HepG2 (cell line): ENCODE data around the gene MAPK8IP1. TPM values are rescaled to one million over a fixed set of nuclear protein-coding genes. Genes with fewer than 3 reads are reported as not detected.

ENCODE experiments used
- ATAC-seq: fragments of 200-7000 bp; cut with Tn5 transposase; 3 replicates; pipeline ENCODE4 v1.9.1; 2020; ENCODE audit warnings: mild to moderate bottlenecking, moderate library complexity
- BruUV-seq: library from RNA; stranded (reverse); fragments of 400-500 nt; replicated peaks from 2 replicates; lab custom pipeline; 2021; lab: Mats Ljungman, UMichigan
- CTCF ChIA-PET: fragments of 300-600 bp; formaldehyde crosslinking; extraction: SDS; loops from one replicate; lab custom pipeline; 2021; ENCODE audit warnings: low total read pairs, inconsistent platforms, low intra/inter-chr PET ratio; lab: Yijun Ruan, JAX
- POLR2A ChIA-PET: fragments of 350-600 bp; sonication (Branson Sonifier 250); formaldehyde crosslinking; loops from one replicate; lab custom pipeline; 2020; ENCODE audit warnings: antibody characterized with exemption, inconsistent platforms; lab: Yijun Ruan, JAX
- DNase-seq: peaks from one replicate; pipeline ENCODE4 v3.0.0-alpha.2; 2015; ENCODE audit warnings: low spot score
- FAIRE-seq: peaks from 3 replicates; lab custom pipeline; 2011; peaks lifted over from hg19 to GRCh38; lab: Jason Lieb, UNC
- H2AFZ ChIP-seq: one replicate; pipeline ENCODE4 v1.6.1; 2011; ENCODE audit warnings: low read length, inconsistent platforms
- H3K27ac ChIP-seq: fragments of 300-600 bp; 3 replicates; pipeline ENCODE4 v1.8.0; 2011; ENCODE audit warnings: mixed run types, mild to moderate bottlenecking, mixed read lengths, low read length, inconsistent platforms; ENCODE audit not compliant: insufficient read depth; ENCODE audit errors: extremely low read length
- H3K27me3 ChIP-seq, 2 experiments: fragments of 200-600 bp in 1 of 2; 2 replicates in 1 of 2; 3 replicates in 1 of 2; pipeline versions ENCODE4 v1.6.0 to v1.8.0; 2011; ENCODE audit warnings: low read length in 2 of 2, mild to moderate bottlenecking in 2 of 2, moderate library complexity in 2 of 2, inconsistent platforms in 1 of 2; ENCODE audit not compliant: insufficient read depth in 2 of 2, control insufficient read depth in 1 of 2
- H3K36me3 ChIP-seq, 2 experiments: fragments of 200-600 bp in 1 of 2; replicated peaks in 1 of 2; 2 replicates in 1 of 2; 3 replicates in 1 of 2; pipeline versions ENCODE4 v1.5.1 to v1.8.0; 2011; ENCODE audit warnings: low read length in 2 of 2, inconsistent platforms in 1 of 2; ENCODE audit not compliant: insufficient read depth in 2 of 2, control insufficient read depth in 1 of 2
- H3K4me1 ChIP-seq: 2 replicates; pipeline ENCODE4 v1.5.1; 2012; ENCODE audit warnings: low read length, inconsistent platforms; ENCODE audit not compliant: insufficient read depth
- H3K4me2 ChIP-seq: 2 replicates; pipeline ENCODE4 v1.6.0; 2011; ENCODE audit warnings: low read depth, low read length, inconsistent platforms
- H3K4me3 ChIP-seq, 3 experiments: fragments of 200-600 bp in 1 of 3; sonication (generic), shearing (Covaris generic) in 1 of 3; replicated peaks in 1 of 3; 2 replicates each; pipeline ENCODE4 v1.5.1; 2011 to 2016; ENCODE audit warnings: low read length in 3 of 3, inconsistent platforms in 2 of 3, low read depth in 2 of 3, mild to moderate bottlenecking in 2 of 3, control low read depth in 1 of 3, mixed read lengths in 1 of 3; ENCODE audit not compliant: insufficient read depth in 1 of 3
- H3K79me2 ChIP-seq: one replicate; pipeline ENCODE4 v1.6.1; 2011; ENCODE audit warnings: low read length, inconsistent platforms; ENCODE audit not compliant: insufficient read depth
- H3K9ac ChIP-seq: 2 replicates; pipeline ENCODE4 v1.6.0; 2011; ENCODE audit warnings: mild to moderate bottlenecking, low read depth, low read length, inconsistent platforms; ENCODE audit not compliant: insufficient read depth
- H3K9me3 ChIP-seq: 2 replicates; pipeline ENCODE4 v1.5.1; 2012; ENCODE audit warnings: mild to moderate bottlenecking, low read length
- H4K20me1 ChIP-seq: 2 replicates; pipeline ENCODE4 v1.6.0; 2011; ENCODE audit warnings: inconsistent platforms, mild to moderate bottlenecking, low read length, moderate library complexity; ENCODE audit not compliant: insufficient read depth
- EEA1 ChIP-seq: sonication (generic); formaldehyde crosslinking; IDR thresholded peaks from 2 replicates; pipeline ENCODE4 v1.5.1; 2020; ENCODE audit warnings: mild to moderate bottlenecking, missing genetic modification reagents, borderline replicate concordance
- ELF3 ChIP-seq: IDR thresholded peaks from 2 replicates; pipeline ENCODE4 v1.6.1; 2016; ENCODE audit warnings: missing genetic modification reagents, missing compliant biosample characterization
- ETV5 ChIP-seq: IDR thresholded peaks from 2 replicates; pipeline ENCODE4 v1.6.1; 2018; ENCODE audit warnings: missing biosample characterization, missing genetic modification reagents, inconsistent platforms, borderline replicate concordance
- HOXD1 ChIP-seq: sonication (generic); formaldehyde crosslinking; IDR thresholded peaks from 2 replicates; pipeline ENCODE4 v1.5.0; 2020; ENCODE audit warnings: missing genetic modification reagents
- ISL2 ChIP-seq: sonication (generic); formaldehyde crosslinking; IDR thresholded peaks from 2 replicates; pipeline ENCODE4 v1.5.0; 2020; ENCODE audit warnings: missing genetic modification reagents
- JARID2 ChIP-seq: sonication (generic); formaldehyde crosslinking; IDR thresholded peaks from 2 replicates; pipeline ENCODE4 v1.8.1; 2023; ENCODE audit warnings: missing genetic modification reagents, inconsistent platforms; ENCODE audit not compliant: insufficient replicate concordance
- KDM5A ChIP-seq: fragments of 200-600 bp; sonication (generic); IDR thresholded peaks from 2 replicates; pipeline ENCODE4 v1.7.0; 2018; ENCODE audit warnings: antibody characterized with exemption, mild to moderate bottlenecking, low read length, borderline replicate concordance
- KIAA2018 ChIP-seq: sonication (generic); formaldehyde crosslinking; IDR thresholded peaks from 2 replicates; pipeline ENCODE4 v1.5.0; 2020; ENCODE audit warnings: mild to moderate bottlenecking, missing genetic modification reagents, borderline replicate concordance
- LCORL ChIP-seq, 2 experiments: fragments of 450-650 bp in 1 of 2; sonication (generic) in 1 of 2; formaldehyde crosslinking in 1 of 2; IDR thresholded peaks; 2 replicates each; pipeline versions ENCODE4 v1.5.0 to v1.6.1; 2017 to 2020; ENCODE audit warnings: antibody characterized with exemption in 1 of 2, missing genetic modification reagents in 1 of 2
- NR2F2 ChIP-seq: IDR thresholded peaks from 2 replicates; pipeline ENCODE4 v1.6.1; 2012; ENCODE audit warnings: low read depth, inconsistent platforms, borderline replicate concordance
- PITX1 ChIP-seq: sonication (generic); formaldehyde crosslinking; IDR thresholded peaks from 2 replicates; pipeline ENCODE4 v1.5.1; 2020; ENCODE audit warnings: mild to moderate bottlenecking, missing genetic modification reagents
- RAD51 ChIP-seq: fragments of 450-650 bp; IDR thresholded peaks from 2 replicates; pipeline ENCODE4 v1.6.1; 2016; ENCODE audit warnings: borderline replicate concordance
- SNAPC5 ChIP-seq: sonication (generic); formaldehyde crosslinking; IDR thresholded peaks from 2 replicates; pipeline ENCODE4 v1.8.1; 2023; ENCODE audit warnings: mild to moderate bottlenecking, missing genetic modification reagents, borderline replicate concordance
- SRSF4 ChIP-seq: fragments of 200-400 bp; formaldehyde crosslinking; IDR thresholded peaks from one replicate; pipeline ENCODE4 v1.6.1; 2018; ENCODE audit warnings: mild to moderate bottlenecking, low read depth, low read length, moderate library complexity; ENCODE audit not compliant: poor library complexity, severe bottlenecking
- TCF7L2 ChIP-seq: IDR thresholded peaks from 2 replicates; pipeline ENCODE4 v1.6.1; 2011; ENCODE audit warnings: mild to moderate bottlenecking, low read depth, low read length, moderate library complexity
- YEATS2 ChIP-seq: sonication (generic); formaldehyde crosslinking; IDR thresholded peaks from 2 replicates; pipeline ENCODE4 v1.4.0; 2020; ENCODE audit warnings: missing genetic modification reagents, borderline replicate concordance
- ZFX ChIP-seq: sonication (generic); formaldehyde crosslinking; IDR thresholded peaks from 2 replicates; pipeline ENCODE4 v1.4.0; 2020; ENCODE audit warnings: mild to moderate bottlenecking, low read depth, missing genetic modification reagents, moderate library complexity
- ZMAT3 ChIP-seq: sonication (generic); formaldehyde crosslinking; conservative IDR thresholded peaks from 2 replicates; pipeline ENCODE4 v1.7.0; 2021; ENCODE audit warnings: missing genetic modification reagents
- ZNF550 ChIP-seq: sonication (generic); formaldehyde crosslinking; IDR thresholded peaks from 2 replicates; pipeline ENCODE4 v1.4.0; 2020; ENCODE audit warnings: mild to moderate bottlenecking, missing genetic modification reagents, borderline replicate concordance
- WGBS: methylation state at CpG from one replicate; pipeline ENCODE4 v1.1.6; 2017; ENCODE audit warnings: low lambda C conversion rate; 5-methylcytosine and 5-hydroxymethylcytosine counted together
- in situ Hi-C: cut with HindIII; loops from 2 replicates; pipeline ENCODE4 v1.10.0; 2017; ENCODE audit warnings: low pct_unique_long_range_greater_than_20kb; ENCODE audit not compliant: extremely low pct_ligation_motif_present
- intact Hi-C: fragments of 100-400 bp; cut with micrococcal nuclease; formaldehyde crosslinking; loops from one replicate; pipeline ENCODE4 v1.10.0; 2022; ENCODE audit not compliant: unreplicated experiment
- polyA plus RNA-seq, 8 experiments: library from polyadenylated mRNA; depleted of rRNA in 3 of 8; stranded (reverse) in 7 of 8; unstranded in 1 of 8; fragments of >200 nt; fragmentation: Illumina TruSeq in 4 of 8; extraction: Trizol in 4 of 8; gene quantifications; 2 replicates each; pipeline versions ENCODE4 v1.2.1 to v1.2.3, GENCODE V29; 2011 to 2016; ENCODE audit warnings: low read depth in 4 of 8, missing spikeins in 1 of 8, mixed read lengths in 1 of 8; ENCODE audit not compliant: insufficient read depth in 1 of 8
- total RNA-seq, 5 experiments: library from RNA; depleted of rRNA; stranded (reverse); fragments of >200 nt; fragmentation: Illumina TruSeq; extraction: Trizol; gene quantifications; 2 replicates each; pipeline ENCODE4 v1.2.3, GENCODE V29; 2016; ENCODE audit warnings: low read depth in 1 of 5

MAPK8IP1 gene
- total and polyA plus RNA-seq, 2 of the 13 experiments (the other 11 are each of a cell fraction or from before 2014, with no cell fraction given), result 2.2 to 4.2 TPM

GRCh38 chr11:45942381-45942780, 56.9 kb downstream of the MAPK8IP1 start:
- BruUV-seq, result no TSS peak
- 78% methylated on average over 4 of the region's 4 CpGs for WGBS
- DNase-seq, result no peak
- Histone ChIP-seq H3K9me3 (no peaks in the 10 kb centered on the region), H4K20me1 (no peaks in the 10 kb centered on the region), H3K27me3 (no peaks in the 10 kb centered on the region), H3K4me1 (no peaks in the 10 kb centered on the region), H3K79me2 (no peaks in the 10 kb centered on the region), H3K27ac (no peak overlapping the region), H3K4me3 (no peak overlapping the region), H3K36me3 (peaks cover 11 to 18% of the 10 kb centered on the region in 2 experiments; a peak in 4 of 5 replicates), H3K4me2 (no peak overlapping the region), H2AFZ (no peak overlapping the region), H3K9ac (no peak overlapping the region)
- in situ Hi-C loops, result no loop called here
- CTCF ChIA-PET, result no interaction called here
- no peak for FAIRE-seq
- no peak for ATAC-seq
- intact Hi-C loops, result no loop called here
- TF ChIP-seq KIAA2018 (CRISPR knock-in tag) (no peak), HOXD1 (CRISPR knock-in tag) (no peak), PITX1 (CRISPR knock-in tag) (no peak), NR2F2 (no peak), TCF7L2 (no peak), LCORL (IDR thresholded peaks at IDR 0.05) (no peak), LCORL (CRISPR knock-in tag; IDR thresholded peaks at IDR 0.05) (no peak), ZNF550 (CRISPR knock-in tag) (no peak), SRSF4 (no peak), ELF3 (CRISPR knock-in tag) (no peak), YEATS2 (CRISPR knock-in tag) (no peak), JARID2 (CRISPR knock-in tag) (no peak), KDM5A (no peak), RAD51 (no peak), SNAPC5 (CRISPR knock-in tag) (no peak), ZMAT3 (CRISPR knock-in tag) (no peak), ISL2 (CRISPR knock-in tag) (no peak), EEA1 (no peak), ETV5 (CRISPR knock-in tag) (no peak), ZFX (CRISPR knock-in tag) (no peak)
- POLR2A ChIA-PET, result no interaction called here
